ENCODE data around the gene ACSM6.
"Not testable (repeated sequence)": the region's sequence is repeated elsewhere in the genome, so short reads cannot be mapped to it uniquely, and the experiment has no call there.

Gene ACSM6

GRCh38 chr10:95193944-95194343 is at the start of gene ACSM6:
ACSM6 (plus strand) TSS chr10:95194238; CDS start chr10:95194486, 248 bp downstream.
- no peak for DNase-seq

GRCh38 chr10:95168694-95169093 is 25.3 kb upstream of the ACSM6 start:
- DNase-seq: no peak

- no peak for DNase-seq
Measured at GRCh38 chr10:95169522-95169921, 24.5 kb upstream of the ACSM6 start.

- no peak for DNase-seq
Measured at GRCh38 chr10:95170790-95171189, 23.2 kb upstream of the ACSM6 start.

- DNase-seq: no peak
Measured at GRCh38 chr10:95171336-95171735, 22.7 kb upstream of the ACSM6 start.

- DNase-seq: no peak
Measured at GRCh38 chr10:95172851-95173250, 21.2 kb upstream of the ACSM6 start.

GRCh38 chr10:95176101-95176500 is 17.9 kb upstream of the ACSM6 start:
- DNase-seq: no peak

- DNase-seq: no peak
Measured at GRCh38 chr10:95177429-95177828, 16.6 kb upstream of the ACSM6 start.

- no peak for DNase-seq
Measured at GRCh38 chr10:95178266-95178665, 15.8 kb upstream of the ACSM6 start.

GRCh38 chr10:95178797-95179196 is 15.2 kb upstream of the ACSM6 start:
- no peak for DNase-seq

GRCh38 chr10:95181726-95182125 is 12.3 kb upstream of the ACSM6 start:
- DNase-seq: no peak

GRCh38 chr10:95183271-95184230 is 10.5 kb upstream of the ACSM6 start:
- peak; percentile 28 for DNase-seq

- no peak for DNase-seq
Measured at GRCh38 chr10:95187617-95188016, 6.4 kb upstream of the ACSM6 start.

- DNase-seq: no peak
Measured at GRCh38 chr10:95188593-95188992, 5.4 kb upstream of the ACSM6 start.

- DNase-seq: no peak
Measured at GRCh38 chr10:95196046-95196445, 2.0 kb downstream of the ACSM6 start.

- no peak for DNase-seq
Measured at GRCh38 chr10:95201736-95202135, 7.7 kb downstream of the ACSM6 start.

GRCh38 chr10:95202865-95203264 is 8.8 kb downstream of the ACSM6 start:
- DNase-seq: not testable (repeated sequence)

GRCh38 chr10:95208702-95209391 is 14.8 kb downstream of the ACSM6 start:
- DNase-seq: no peak

- DNase-seq: no peak
Measured at GRCh38 chr10:95209509-95210127, 15.6 kb downstream of the ACSM6 start.

- no peak for DNase-seq
Measured at GRCh38 chr10:95211606-95212279, 17.7 kb downstream of the ACSM6 start.

GRCh38 chr10:95214369-95214768 is 20.3 kb downstream of the ACSM6 start:
- DNase-seq: no peak

- no peak for DNase-seq
Measured at GRCh38 chr10:95214793-95215192, 20.8 kb downstream of the ACSM6 start.

- DNase-seq: no peak
Measured at GRCh38 chr10:95217476-95217875, 23.4 kb downstream of the ACSM6 start.

All from CD4-positive, alpha-beta T cell treated with Interleukin-4 for 4 hours (primary cell).